Lower leg skin (tissue), 4 donors: Measurements from ENCODE around the gene VTI1A. TPM values are rescaled to one million over a fixed set of nuclear protein-coding genes. Genes with fewer than 3 reads are reported as not detected.

Experiments used
- DNase-seq, 2 donors: peaks; one replicate each; pipeline ENCODE4 v3.0.0-alpha.2; 2019; ENCODE audit warnings: low spot score in 2 of 2
- H3K4me3 ChIP-seq: fragments of 200-600 bp; sonication (generic); 2 replicates; pipeline ENCODE4 v1.5.1; 2017; ENCODE audit warnings: mild to moderate bottlenecking, low read depth; ENCODE audit not compliant: poor library complexity, severe bottlenecking
- CTCF ChIP-seq, 3 donors: fragments of 450-650 bp; IDR thresholded peaks; one replicate each; pipeline ENCODE4 v1.5.1; 2016; ENCODE audit warnings: antibody characterized with exemption in 3 of 3, mild to moderate bottlenecking in 3 of 3, moderate library complexity in 2 of 3
- POLR2A ChIP-seq, 2 donors: fragments of 450-650 bp; IDR thresholded peaks; one replicate each; pipeline ENCODE4 v1.6.1; 2016 to 2017; ENCODE audit warnings: antibody characterized with exemption in 2 of 2, mild to moderate bottlenecking in 1 of 2, moderate library complexity in 1 of 2
- WGBS, 2 donors: methylation state at CpG; one replicate each; pipeline ENCODE4 v1.1.5; 2018; 5-methylcytosine and 5-hydroxymethylcytosine counted together
- intact Hi-C: fragments of 100-400 bp; cut with DNase I; formaldehyde crosslinking; loops from one replicate; pipeline ENCODE4 v1.15.0; 2023; ENCODE audit warnings: low total_unique reads
- total RNA-seq, 4 donors: library from RNA; depleted of rRNA; stranded (reverse); fragments of >200 nt; gene quantifications; one replicate each; pipeline ENCODE4 v1.1.0, GENCODE V29; 2016

The VTI1A gene
- total RNA-seq, 4 donors from 2014 or later, result 30.8 to 85.7 (median 35.6) TPM

GRCh38 chr10:112816033-112816430 is 369.0 kb downstream of the VTI1A start:
- TF ChIP-seq CTCF (IDR thresholded peaks at IDR 0.05), result no peak
- TF ChIP-seq POLR2A (IDR thresholded peaks at IDR 0.05), result no peak
- no peak for DNase-seq
- 83 to 86% methylated on average over 4 of the region's 4 CpGs for WGBS, 2 donors
- no peak overlapping the region for H3K4me3 ChIP-seq
- intact Hi-C loops, result no loop called here

DNA sequence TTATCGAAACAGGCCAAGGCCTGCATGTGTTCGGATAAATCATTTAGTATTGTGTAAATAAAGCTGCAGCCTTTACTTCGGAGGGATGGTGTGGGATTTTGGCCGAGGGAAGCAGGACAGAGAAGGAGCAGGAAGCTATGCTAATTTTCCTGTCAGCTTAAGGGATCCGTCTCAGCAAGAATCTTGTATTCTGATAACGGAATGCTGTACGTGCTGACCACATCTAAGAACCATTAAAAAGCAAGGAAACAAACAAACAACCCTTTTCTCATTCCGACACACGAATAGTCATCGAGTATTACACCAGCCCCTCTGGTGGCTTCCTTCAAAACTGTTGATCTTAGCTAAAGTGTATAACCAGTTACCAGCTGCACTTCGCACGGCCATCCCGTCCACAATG is 369.9 kb downstream of the VTI1A start:
- WGBS, 2 donors, result 84 to 91% methylated on average over 13 of the region's 13 CpGs
- H3K4me3 ChIP-seq, result no peak overlapping the region
- DNase-seq, result no peak
- intact Hi-C loops, result no loop called here
- TF ChIP-seq POLR2A (IDR thresholded peaks at IDR 0.05), result no peak

GRCh38 chr10:112817981-112818777 is 371.2 kb downstream of the VTI1A start:
- WGBS, 2 donors, result 92 to 93% methylated on average over 14 of the region's 14 CpGs
- intact Hi-C loops, result no loop called here
- TF ChIP-seq CTCF (IDR thresholded peaks at IDR 0.05) (no peak), POLR2A (IDR thresholded peaks at IDR 0.05) (no peak)

GRCh38 chr10:112819231-112819630 is 372.2 kb downstream of the VTI1A start:
- TF ChIP-seq POLR2A (IDR thresholded peaks at IDR 0.05) (no peak), CTCF (IDR thresholded peaks at IDR 0.05) (no peak)
- intact Hi-C loops, result no loop called here

More at GRCh38 chr10:112817981-112818777, 371.2 kb downstream of the VTI1A start:
- no peak overlapping the region for H3K4me3 ChIP-seq
- no peak for DNase-seq

GRCh38 chr10:112820320-112820719 is 373.3 kb downstream of the VTI1A start:
- DNase-seq, result no peak
- 100% methylated on average over 1 of the region's 1 CpG for WGBS, 2 donors
- TF ChIP-seq CTCF (IDR thresholded peaks at IDR 0.05) (no peak), POLR2A (IDR thresholded peaks at IDR 0.05) (no peak)
- H3K4me3 ChIP-seq, result no peak overlapping the region
- intact Hi-C loops, result no loop called here

More at GRCh38 chr10:112819231-112819630, 372.2 kb downstream of the VTI1A start:
- H3K4me3 ChIP-seq, result no peak overlapping the region
- 86 to 87% methylated on average over 7 of the region's 7 CpGs for WGBS, 2 donors
- no peak for DNase-seq

GRCh38 chr10:112821038-112821437 is 374.0 kb downstream of the VTI1A start:
- TF ChIP-seq POLR2A (IDR thresholded peaks at IDR 0.05), result no peak
- no peak for TF ChIP-seq CTCF (IDR thresholded peaks at IDR 0.05)
- H3K4me3 ChIP-seq, result no peak overlapping the region
- intact Hi-C loops, result no loop called here
- WGBS, 2 donors, result 97 to 98% methylated on average over 18 to 19 of the region's 19 CpGs
- no peak for DNase-seq
